Stomach (tissue), 4 donors: Measurements from ENCODE around the gene NKX1-2.
"Not testable (repeated sequence)": the region's sequence is repeated elsewhere in the genome, so short reads cannot be mapped to it uniquely, and the experiment has no call there.

Experiments used
- EP300 ChIP-seq: sonication (generic); formaldehyde crosslinking; IDR thresholded peaks from one replicate; pipeline ENCODE4 v1.6.1; 2017; ENCODE audit warnings: antibody characterized with exemption
- POLR2AphosphoS5 ChIP-seq, 3 donors: sonication (generic); formaldehyde crosslinking; IDR thresholded peaks; one replicate each; pipeline ENCODE4 v1.6.1; 2016; ENCODE audit warnings: antibody characterized with exemption in 3 of 3
- TF ChIP-seq, protein P1 (sequence below), 7 experiments: fragments of 450-650 bp in 4 of 7; fragments of 200-600 bp in 3 of 7; sonication (generic) in 3 of 7; IDR thresholded peaks; one replicate each; pipeline ENCODE4 v1.5.1; 2016 to 2019; ENCODE audit warnings: antibody characterized with exemption in 7 of 7, control low read depth in 2 of 7, mild to moderate bottlenecking in 1 of 7

DNA sequence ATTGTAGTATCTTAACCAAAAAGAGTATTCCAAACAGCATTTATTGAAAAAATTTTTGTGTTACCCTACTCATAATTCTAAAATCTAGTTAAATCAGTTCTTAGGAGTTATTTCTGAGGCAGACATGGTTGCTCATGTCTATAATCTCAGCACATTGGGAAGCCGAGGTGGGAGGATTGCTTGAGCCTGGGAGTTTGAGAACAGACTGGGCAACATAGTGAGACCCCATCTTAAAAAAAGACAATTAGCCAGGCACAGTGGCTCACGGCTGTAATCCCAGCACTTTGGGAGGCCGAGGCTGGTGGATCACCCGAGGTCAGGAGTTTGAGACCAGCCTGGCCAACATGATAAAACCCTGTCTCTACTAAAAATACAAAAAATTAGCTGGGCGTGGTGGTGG, 8.1 kb downstream of the NKX1-2 start:
- TF ChIP-seq, protein P1, sequence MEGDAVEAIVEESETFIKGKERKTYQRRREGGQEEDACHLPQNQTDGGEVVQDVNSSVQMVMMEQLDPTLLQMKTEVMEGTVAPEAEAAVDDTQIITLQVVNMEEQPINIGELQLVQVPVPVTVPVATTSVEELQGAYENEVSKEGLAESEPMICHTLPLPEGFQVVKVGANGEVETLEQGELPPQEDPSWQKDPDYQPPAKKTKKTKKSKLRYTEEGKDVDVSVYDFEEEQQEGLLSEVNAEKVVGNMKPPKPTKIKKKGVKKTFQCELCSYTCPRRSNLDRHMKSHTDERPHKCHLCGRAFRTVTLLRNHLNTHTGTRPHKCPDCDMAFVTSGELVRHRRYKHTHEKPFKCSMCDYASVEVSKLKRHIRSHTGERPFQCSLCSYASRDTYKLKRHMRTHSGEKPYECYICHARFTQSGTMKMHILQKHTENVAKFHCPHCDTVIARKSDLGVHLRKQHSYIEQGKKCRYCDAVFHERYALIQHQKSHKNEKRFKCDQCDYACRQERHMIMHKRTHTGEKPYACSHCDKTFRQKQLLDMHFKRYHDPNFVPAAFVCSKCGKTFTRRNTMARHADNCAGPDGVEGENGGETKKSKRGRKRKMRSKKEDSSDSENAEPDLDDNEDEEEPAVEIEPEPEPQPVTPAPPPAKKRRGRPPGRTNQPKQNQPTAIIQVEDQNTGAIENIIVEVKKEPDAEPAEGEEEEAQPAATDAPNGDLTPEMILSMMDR (IDR thresholded peaks at IDR 0.05): not testable (repeated sequence)
- TF ChIP-seq POLR2AphosphoS5 (IDR thresholded peaks at IDR 0.05); EP300: not testable (repeated sequence)
